ENCODE results near the gene PXDN.

PXDN gene

GRCh38 chr2:1602278-1603010 lies 141.9 kb downstream of the PXDN start:
- DNase-seq (ENCODE audit: low read depth in 2 of 3, low spot score in 1 of 3) = no peak

- no peak for DNase-seq (ENCODE audit: low read depth in 2 of 3, low spot score in 1 of 3)
These were observed 142.6 kb downstream of the PXDN start for GRCh38 chr2:1601471-1602277.

DNA sequence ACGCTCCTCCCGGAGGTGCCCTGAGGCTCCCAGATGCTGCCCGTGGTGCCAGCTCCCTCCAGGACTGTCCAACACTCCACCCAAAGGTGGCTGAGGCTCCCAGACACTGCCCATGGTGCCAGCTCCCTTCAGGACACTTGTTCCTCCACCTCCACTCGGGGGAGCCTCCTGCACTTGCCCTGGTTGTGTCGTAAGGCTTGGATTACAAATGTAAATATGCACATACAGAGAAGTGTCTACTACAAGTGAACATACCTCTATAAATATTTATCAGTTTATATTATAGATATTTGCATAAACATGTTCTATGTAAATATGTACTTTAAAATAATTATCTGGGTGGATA lies 143.3 kb downstream of the PXDN start:
- DNase-seq (ENCODE audit: low read depth in 2 of 3, low spot score in 1 of 3) = no peak

DNA sequence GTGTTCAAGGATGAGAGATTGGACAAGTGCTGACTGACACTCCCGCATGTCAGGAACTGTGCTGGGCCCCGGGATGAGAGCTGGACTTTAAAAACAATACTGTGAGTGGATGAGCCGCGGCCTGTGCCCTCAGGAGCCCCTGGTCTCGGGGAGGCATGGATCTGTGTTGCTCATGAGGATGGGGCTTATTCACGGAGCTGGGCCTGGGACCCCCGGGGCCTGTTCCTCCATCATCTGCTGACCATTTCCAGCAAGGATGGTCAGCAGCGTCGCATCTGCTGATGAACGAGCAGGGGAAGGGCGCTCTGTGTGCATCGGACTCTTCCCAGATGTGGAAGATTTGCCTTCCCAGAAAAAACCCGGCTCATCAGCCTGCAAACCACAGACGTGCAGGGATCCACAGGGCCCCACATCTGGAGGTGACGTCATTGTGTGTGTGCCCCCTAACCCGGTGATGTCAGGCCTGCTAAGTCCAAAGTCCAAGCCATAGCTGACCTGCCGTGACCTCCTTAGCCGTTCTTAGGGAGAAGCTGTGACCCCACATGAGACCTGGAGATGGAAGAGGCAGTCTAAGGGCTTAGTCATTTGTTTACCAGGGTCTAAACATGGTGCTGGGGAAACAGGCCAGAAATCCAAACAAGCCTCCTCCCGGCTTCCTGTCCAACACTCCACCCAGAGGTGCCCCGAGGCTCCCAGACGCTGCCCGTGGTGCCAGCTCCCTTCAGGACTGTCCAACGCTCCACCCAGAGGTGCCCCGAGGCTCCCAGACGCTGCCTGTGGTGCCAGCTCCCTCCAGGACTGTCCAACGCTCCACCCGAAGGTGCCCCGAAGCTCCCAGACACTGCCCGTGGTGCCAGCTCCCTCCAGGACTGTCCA lies 143.9 kb downstream of the PXDN start:
- no peak for DNase-seq (ENCODE audit: low read depth in 2 of 3, low spot score in 1 of 3)

GRCh38 chr2:1599301-1600085 lies 144.8 kb downstream of the PXDN start:
- DNase-seq (ENCODE audit: low read depth in 2 of 3, low spot score in 1 of 3) = no peak

GRCh38 chr2:1598800-1599199 lies 145.5 kb downstream of the PXDN start:
- DNase-seq (ENCODE audit: low read depth in 2 of 3, low spot score in 1 of 3) = no peak

DNA sequence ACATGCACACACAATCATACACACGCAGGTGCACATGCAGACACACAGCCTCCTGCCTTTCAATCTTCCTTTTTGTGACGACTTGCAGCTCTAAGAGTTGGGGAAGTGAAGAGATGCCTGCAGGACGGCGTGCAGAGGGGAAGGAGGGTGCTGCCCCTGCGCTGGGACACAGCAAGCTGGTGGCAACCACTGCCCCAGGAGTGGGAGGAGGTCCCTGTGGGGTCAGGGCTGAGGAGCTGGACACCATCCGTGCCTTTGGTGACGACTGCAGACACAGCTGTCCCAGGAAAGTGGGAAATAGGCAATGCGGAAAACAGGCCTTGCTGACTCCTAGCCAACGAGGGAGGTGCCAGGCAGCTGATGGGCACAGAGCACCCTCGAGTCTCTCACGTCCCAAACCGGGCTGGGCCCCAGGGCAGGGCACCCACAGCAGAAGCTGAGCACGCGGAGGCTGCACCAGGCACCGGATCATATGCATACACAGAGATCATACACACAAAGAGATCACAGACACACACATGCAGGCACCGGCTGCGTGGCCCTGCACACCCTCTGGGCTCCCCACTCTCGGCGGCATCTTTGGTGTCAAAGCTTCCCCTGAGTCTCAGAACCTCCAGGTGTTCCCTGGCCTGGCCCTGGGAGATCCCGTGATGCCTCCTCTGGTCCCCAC lies 146.1 kb downstream of the PXDN start:
- no peak for DNase-seq (ENCODE audit: low read depth in 2 of 3, low spot score in 1 of 3)

DNA sequence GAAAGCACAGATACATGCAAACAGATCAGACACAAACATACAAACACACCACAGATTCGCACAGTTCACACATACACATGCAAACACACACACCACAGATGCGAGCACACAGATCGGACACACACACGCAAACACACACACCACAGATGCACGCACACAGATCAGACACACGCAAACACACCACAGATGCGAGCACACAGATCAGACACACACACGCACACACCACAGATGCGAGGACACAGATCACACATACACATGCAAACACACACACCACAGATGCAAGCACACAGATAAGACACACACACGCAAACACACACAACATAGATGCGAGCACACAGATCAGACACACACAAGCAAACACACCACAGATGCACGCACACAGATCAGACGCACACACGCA lies 149.0 kb downstream of the PXDN start:
- DNase-seq (ENCODE audit: low read depth in 2 of 3, low spot score in 1 of 3) = no peak

DNA sequence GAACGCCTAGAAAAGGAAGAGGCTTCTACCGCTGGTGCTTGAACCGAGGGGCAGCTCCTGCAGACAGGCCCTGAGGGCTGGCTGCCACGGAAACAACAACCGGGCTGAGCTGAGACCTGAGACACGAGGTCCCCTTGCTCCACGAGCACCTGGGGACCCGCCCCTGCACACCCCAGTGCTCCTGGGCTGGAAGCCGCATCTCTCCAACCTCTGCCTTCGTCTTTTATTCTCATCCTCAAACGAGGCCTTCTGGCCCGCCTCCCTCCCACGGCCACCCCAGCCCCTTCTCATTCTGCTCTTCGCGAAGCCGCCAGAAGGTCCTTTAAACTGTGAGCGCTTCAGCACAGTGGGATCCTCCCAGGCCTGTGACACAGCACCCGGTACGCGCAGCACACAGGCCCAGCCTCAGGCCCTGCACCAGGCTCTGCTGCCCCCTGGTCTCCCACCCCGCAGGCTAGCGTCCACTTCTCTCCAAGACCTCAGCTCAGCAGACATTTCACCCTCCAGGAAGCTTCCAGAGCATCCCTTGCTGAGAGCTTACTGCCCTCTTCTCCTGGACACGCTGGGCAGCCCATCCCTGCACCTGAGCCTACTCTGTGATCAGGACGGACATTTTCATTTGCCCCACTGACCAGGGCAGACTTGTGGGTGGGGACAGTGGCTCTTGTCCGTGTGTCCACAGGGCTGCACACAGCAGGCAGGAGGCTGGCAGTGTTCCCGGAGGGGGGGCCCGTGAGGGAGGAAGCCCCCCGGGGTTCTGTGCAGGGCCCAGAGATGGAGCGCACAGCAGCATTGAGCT lies 149.7 kb downstream of the PXDN start:
- no peak for DNase-seq (ENCODE audit: low read depth in 2 of 3, low spot score in 1 of 3)

GRCh38 chr2:1594123-1594372 lies 150.3 kb downstream of the PXDN start:
- no peak for DNase-seq (ENCODE audit: low read depth in 2 of 3, low spot score in 1 of 3)

DNA sequence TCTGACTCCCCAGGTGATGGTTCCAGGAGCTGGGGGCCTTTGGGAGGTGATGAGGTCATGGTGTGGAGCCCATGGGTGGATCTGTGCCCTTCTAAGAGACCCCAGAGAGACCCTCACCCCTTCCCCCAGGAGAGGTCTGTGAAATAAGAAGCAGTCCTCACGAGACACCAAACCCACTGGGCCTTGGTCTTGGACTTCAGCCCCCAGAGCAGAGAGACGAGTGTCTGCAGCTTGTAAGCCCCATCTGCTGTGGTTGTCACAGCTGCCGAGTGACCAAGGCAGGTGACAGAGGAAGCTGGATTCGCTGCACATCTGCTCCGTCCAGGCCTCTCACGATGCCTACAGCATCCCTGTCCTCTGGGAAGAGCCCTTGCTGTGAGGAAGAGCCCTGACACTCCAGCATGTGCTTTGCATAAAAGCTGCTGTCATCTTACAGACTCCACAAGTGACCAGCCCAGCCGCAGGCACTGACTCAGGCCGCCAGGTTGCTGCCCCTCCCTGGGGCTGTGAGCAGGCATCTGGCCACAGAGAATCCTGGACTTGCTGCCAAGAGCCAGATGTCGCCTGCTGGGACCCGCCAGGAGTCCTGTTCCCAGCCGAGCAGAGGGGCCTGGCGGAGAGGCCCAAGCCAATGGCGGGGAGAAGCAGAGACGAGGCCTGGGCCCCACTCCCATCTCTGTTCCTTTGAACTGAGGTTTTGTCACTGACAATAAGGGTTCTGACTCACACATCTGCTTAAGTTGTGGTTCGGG lies 150.8 kb downstream of the PXDN start:
- DNase-seq (ENCODE audit: low read depth in 2 of 3, low spot score in 1 of 3) = no peak

- DNase-seq (ENCODE audit: low read depth in 2 of 3, low spot score in 1 of 3) = no peak
These were observed 152.1 kb downstream of the PXDN start for GRCh38 chr2:1591978-1592907.

GRCh38 chr2:1591461-1591770 lies 152.9 kb downstream of the PXDN start:
- DNase-seq (ENCODE audit: low read depth in 2 of 3, low spot score in 1 of 3) = no peak

DNA sequence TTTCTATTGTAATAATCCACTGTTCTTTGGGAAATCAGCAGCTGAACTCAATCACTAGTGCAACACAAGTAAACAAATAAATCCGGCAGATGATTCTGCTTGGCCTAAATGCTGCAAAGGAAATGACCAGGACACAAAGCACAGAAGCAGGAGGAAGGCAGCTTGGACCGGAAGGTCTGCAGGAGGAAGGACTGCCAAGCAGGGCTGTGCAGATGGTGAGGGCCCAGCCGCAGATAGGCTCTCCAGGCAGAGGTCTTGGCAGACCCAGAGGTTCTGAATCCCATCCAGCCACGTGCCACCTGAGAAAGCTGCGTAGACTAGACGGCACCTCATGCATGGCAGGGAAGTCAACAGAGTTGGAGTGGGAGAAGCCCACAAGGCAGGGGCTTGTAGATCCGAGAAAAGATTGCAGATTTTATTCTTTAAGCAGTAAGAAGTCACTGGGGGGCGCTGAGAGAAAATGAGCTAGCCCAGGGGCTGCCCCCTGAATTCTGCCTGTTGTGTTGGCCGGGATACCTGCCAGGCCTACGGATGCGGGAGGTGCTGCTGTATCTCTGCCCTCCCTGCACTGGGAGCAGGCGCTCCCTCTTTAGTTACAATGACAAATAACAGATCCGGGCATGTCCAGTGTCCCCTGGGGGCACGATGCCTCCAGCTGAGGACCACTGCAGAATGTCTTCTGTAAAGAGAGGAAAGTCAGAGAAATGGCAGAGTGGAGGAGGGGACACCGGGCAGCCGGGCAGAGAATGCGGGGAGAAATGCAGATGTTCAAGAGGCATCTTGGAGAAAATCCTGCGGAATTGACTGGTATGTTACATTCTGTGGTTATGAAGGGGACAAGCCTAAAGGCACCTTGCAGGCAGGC lies 153.5 kb downstream of the PXDN start:
- no peak for DNase-seq (ENCODE audit: low read depth in 2 of 3, low spot score in 1 of 3)

DNA sequence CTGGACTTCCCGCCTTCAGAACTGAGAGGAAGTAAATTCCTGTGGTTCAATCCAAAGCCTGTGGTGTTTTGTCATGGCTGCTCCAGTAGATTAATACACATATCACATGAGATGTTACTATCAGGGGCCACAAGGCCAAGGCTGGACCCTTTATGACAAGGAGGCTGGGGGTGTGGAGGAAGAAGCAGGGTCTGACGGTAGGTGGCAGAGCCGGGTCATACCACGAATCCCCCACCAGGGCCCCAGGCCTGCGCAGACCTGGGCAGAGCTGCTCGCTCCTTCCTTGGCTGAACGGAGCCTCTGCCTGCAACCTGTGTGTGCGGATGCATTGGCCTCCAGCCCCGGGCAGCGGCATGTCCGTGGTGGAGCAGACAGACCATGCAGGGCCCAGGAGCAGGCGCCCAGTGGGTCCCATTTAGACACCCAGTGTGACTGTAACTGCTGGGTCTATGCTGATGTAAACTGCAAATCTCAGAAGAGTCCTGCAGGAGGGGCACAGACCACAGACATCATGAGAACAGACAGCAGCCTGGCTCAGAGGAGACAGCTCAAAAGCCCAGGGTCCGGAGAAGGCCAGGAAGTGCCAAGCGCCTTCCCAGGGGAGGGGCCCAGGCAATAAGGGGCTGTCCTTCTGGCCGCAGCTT lies 155.2 kb downstream of the PXDN start:
- DNase-seq (ENCODE audit: low read depth in 2 of 3, low spot score in 1 of 3) = no peak

- DNase-seq (ENCODE audit: low read depth in 2 of 3, low spot score in 1 of 3) = no peak
These were observed 156.0 kb downstream of the PXDN start for GRCh38 chr2:1588051-1588977.

All from stimulated activated CD4-positive, alpha-beta T cell treated with anti-CD3 and anti-CD28 coated beads, Interleukin-12 subunit alpha, Interleukin-12 subunit beta, amount 100 ng/mL, for 48 hours (primary cell).